NCI-H187 treated with DMSO at 0.1 percent for 48 hours (cell line): ENCODE results near the gene SCP2.

Source experiments
- DNase-seq: peaks from one replicate; lab custom pipeline; 2025; lab: John Stamatoyannopoulos, UW

The SCP2 gene

DNA sequence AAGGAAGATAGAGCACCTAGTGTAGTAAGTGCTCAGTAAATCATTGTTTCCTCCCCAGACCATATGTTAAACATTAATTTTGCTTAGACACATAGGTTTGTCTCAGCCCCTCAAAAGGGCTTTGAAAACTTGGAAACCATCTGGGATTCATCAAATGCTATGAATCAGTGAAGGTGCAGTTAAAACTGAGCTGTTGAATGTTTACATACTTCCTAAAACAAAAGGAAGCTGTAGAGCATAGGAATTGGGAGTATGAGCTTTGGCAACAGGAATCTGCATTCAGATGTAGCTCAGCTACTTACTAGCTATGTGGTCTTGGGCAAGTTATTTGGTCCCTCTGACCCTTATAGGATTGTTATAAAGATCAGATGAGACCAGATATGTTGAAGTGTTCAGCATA, 116.2 kb downstream of the SCP2 start:
- DNase-seq, result no peak

DNA sequence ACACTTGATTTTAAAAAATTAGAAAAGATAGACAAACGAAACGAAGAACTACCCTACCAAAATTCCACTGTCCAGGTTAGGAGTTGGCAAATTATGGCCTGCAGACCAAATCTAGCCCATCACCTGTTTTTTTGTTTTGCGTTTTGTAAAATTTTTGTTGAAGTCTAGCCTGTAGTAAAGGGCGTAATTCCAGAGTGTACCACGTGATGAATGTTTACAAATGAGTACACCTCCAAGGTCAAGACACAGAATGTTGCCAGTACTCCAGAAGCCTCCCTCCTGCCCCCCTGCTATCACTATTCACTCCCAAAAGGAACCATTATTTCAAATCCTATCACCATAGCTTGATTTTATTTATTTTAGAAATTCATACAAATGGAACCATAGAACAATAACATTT, 117.8 kb downstream of the SCP2 start:
- DNase-seq, result no peak

DNA sequence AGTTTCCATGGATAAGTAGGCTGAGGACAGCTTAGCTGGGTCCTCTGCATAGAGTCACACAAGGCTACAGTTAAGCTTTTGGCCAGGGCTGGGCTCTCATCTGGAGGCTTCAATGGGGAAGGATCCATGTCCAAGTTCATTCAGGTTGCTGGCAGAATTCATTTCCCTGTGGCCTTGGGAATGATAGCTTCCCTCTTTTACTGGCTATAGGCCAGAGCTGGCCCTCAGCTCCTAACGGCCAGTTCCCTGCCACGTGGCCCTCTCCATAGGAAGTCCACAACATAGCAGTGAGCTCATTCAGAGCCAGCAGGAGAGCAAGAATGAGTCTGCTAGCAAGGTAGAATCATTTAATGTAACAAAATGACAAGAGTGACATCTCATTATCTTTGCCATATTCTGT, 119.9 kb downstream of the SCP2 start:
- DNase-seq, result no peak

DNA sequence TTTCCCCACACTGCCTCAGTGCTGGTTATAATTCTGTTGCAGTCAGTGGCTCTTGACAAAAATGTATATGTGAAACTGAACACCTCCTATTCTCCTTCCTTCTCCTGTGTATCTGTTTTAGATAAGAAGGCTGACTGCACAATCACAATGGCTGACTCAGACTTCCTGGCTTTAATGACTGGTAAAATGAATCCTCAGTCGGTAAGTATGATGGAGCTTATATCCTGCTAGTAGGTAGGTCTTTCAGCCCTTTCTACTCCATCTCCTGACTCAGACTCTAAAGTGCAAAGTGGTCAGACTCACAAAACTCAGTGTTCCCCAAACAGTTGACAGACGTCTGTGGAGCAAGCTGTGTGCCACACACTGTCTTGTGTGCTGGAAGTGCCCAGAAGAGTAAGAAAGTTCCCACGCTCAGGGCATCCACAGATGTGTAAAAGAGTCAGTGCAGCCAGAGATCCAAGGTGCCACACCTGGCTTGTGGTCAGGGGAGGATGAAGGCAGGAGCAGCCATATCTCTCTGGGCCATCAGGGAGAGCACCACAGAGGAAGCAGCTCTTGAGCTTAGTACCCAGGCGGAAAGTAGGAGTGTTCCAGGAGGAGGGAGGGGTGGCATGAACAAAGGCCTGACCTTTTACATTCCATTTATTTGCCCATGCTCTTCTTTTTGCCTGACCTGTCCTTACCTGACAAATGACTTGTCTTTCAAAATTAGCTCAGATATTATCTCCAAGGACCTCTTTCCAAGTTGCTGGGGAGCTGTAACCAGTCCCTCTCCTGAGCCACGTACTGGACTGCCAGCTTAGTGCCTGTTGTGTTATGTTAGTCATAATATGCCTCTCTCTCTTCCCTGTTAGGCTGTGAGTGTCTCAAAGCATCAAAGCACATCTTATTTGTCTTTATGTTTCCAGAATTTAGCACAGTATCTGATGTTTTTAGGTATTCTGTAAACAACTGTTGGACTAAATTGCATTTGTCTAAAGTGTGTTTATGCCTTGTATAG, 121.0 kb downstream of the SCP2 start:
- DNase-seq, result no peak

DNA sequence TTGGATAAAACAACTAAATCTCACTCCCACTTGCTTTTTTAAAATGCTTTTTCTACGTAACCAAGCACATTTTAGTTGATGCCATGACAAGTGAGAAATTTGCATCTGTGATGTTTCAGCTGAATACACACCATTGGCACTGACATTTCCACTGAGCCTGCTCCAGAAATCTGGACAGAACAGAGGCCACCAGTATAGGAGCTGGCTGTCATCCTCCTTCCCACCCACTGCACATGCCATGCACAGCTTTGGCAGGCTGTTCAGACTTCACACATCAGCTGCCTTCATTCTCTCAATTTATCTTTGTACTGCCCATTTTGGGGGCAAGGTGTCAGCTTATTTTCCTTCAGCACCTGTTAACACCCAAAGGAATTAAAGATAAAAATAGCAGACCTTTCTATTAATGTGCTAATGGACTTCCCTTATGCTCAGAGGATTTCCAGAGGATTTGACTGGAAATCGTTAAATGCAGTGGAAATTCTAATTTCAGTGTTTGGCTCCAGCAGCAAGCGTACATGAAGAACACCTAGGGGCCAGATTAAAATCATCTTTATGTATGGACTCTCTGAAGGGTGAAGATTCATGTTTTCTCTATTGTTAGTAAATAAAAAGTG, 122.0 kb downstream of the SCP2 start:
- DNase-seq, result no peak

DNA sequence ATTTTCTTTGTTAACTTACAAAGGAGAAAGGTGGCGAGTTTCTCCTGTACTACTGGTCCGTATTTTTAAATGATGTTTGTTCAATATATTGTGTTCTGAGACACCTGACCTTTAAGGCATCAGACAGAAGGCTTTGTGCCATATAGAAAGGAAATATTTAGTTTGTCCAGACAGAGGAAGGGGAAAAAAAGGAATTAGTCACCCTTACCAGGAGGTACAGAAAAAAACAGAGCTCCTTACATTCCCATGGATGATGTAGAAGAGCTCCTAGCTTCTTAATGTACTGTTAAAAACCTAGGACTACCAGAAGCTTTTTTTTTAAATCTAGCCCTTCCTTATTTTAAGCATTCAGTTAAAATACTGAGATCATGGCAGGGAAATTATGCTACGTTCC, 122.5 kb downstream of the SCP2 start:
- no peak for DNase-seq

DNA sequence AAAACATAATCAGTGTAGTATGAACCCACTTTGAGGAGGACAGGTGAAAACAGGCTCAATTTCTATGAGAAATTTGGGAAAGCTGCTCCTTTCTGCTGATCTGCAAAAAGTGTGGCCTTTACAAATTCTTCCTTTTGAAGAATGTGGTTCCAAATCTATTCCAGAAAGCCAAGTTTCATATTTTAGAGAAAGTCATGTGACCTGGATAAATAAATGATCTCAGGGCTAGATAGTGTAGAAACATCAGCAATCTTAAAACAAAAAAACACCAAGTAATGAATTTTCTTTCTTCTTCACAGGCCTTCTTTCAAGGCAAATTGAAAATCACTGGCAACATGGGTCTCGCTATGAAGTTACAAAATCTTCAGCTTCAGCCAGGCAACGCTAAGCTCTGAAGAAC, 123.2 kb downstream of the SCP2 start:
- no peak for DNase-seq

DNA sequence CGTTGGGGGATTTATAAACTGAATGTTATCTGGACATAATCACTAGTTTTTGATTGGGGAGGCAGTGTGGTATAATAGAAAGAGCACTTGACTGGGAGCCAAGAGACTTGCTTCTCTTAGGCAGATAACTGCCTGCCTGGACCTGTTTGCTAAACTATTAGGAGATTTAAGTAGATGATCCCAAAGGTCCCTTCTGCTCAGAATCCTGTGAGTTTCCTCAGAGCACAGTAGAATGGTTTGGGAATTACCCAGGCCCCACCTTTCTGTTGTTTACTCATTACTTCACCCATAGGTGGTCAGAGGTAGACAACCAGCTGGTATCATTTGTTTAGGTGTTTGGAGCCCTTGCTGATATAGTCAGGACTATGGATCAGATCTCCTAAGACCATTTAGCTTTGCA, 124.6 kb downstream of the SCP2 start:
- no peak for DNase-seq

DNA sequence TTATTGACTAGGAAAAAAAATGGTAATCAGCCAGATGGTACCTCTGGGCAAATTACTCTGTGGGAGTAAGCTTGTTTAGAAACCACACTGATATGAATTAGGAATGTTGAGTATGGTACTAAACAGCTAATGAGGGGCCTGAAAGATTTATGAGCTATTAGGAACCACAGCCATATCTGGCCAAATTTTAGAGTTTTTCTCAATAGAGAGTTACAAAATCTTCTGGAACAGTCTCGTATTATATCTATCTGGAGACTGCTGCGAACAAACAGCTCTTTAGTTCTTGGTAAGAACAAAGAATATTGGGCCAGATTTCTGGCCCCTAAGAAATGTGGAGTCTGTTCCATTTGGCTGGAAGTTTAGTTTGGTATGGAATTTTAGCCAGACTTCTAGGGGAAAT, 130.1 kb downstream of the SCP2 start:
- no peak for DNase-seq

DNA sequence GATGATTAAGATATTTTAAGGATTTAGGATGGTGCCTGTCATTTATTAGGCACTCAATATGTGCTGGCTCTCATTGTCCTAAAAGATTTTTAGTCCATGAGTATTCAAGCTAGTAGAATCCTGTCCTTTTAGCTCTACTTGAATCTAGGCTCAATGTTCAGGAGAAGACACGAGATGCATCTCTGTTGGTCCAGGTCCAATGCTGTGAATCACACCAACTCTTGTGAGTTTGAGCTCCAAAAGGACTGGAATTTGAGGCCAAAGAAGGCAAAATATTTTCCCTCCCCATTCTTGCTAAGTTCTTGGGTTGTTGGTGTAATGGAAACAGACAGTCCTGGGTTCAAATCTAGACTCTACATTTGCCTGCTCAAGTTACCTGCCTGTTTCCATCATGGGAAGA, 133.5 kb downstream of the SCP2 start:
- no peak for DNase-seq

DNA sequence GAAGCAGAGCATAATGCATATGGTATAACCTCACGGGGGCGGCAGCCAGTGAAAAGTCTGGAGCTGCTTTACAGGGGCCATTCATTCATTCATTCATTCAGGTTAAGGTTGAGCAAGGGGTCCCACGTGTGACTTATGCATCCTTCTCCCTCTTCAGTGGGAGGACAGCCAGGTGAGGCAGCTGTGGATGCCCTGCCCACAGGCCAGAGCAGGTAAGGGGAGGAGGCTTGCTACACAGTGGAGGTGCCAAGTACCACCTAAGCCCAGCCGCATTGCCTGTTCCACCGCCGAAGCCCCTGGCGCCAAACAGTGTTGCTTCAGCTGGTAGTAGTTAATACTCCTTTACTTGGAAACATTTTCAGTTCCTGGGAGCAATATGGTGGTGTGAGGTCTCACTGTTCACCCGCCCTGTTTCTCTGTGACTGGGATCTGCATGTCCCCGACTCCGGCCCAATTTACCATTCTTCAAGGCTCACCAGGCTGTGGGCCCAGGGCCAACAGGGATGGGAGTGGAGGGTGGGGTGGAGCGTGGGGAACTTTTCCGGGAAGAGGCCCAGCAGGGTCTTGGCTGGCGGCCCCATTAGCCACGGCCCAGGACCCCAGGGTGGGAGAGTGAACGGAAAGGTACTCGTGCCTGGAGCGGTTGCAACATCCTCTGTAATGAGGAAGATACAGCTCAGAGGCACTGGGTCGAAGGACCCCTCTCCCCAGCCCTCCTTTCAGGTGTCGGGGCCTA, 134.2 kb downstream of the SCP2 start:
- no peak for DNase-seq

DNA sequence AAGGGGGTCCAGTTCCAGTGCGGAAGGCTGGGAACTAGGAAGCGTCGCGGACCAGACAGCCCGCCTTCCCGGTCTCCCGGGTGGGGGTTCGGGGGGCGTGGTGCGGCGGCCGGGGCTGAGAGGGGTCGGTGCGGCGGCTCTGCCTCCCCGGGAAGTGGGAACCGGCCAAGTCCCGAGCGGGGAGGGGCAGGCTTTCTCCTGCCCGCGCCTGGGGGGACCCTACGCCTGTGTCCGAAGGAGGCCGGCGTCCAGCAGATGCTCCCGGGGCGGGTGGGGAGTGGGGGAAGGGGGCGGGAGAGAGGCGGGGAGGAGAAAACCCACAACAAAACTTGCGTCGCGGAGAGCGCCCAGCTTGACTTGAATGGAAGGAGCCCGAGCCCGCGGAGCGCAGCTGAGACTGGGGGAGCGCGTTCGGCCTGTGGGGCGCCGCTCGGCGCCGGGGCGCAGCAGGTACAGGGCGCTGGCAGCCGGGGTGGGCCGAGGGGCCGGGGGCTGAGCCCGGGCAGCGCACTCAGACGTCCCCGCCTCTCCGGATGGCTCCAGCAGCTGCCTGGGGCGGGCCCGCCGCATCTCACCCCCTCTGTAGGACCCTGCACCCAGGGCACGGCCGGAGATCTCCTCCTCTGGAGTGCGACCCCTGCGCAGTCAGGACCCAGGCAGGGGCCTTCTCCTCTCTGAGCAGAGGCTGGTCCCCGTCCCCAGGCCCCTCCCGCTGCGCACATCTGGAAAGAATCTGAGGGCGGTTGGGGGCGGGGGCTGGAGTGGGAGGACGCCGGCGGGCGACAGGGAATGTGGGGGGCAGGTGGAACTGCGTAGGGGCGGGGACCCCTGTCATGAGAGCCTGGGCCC, 135.0 kb downstream of the SCP2 start, which contains the start of gene PODN:
PODN (plus strand) TSS at position 355 of the 849 bp plus-strand sequence. CDS start 7,643 bp downstream, outside the sequence.
- DNase-seq, result no peak

DNA sequence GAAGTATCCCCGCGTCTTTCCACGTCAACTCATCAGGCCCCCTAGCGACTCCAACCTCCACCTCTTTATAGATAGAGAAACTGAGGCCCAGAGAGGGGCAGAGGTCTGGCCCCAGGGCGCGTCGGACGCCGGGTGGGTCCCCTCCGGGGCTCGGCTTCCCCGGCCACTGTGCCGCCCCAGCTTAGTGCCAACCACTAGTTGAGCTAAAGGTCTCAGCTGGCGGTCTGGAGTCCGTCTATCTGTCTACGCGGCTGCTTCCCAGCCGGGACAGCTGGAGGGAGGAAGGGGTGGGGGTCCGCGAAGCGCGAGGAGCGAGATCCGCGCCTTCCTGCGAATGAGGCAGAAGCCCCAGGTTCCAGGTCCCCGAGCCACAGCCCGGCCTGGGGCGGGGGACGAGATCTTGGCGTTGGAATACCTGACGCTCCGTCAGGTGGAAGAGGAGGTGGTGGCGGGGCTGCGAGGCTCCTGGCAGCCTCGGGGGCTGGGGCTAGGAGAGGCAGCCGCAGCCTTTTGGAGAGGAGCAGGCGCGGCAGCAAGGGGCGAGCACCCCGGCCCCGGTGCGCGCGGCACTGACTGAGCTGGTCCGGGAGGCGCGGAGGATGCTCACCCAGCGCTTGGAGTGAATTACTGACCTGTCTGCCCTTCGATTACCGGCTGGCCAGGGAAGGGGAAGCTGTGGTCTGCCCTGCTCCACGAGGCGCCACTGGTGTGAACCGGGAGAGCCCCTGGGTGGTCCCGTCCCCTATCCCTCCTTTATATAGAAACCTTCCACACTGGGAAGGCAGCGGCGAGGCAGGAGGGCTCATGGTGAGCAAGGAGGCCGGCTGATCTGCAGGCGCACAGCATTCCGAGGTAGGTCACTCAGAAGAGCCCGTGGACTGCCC, 135.9 kb downstream of the SCP2 start:
- DNase-seq, result no peak

DNA sequence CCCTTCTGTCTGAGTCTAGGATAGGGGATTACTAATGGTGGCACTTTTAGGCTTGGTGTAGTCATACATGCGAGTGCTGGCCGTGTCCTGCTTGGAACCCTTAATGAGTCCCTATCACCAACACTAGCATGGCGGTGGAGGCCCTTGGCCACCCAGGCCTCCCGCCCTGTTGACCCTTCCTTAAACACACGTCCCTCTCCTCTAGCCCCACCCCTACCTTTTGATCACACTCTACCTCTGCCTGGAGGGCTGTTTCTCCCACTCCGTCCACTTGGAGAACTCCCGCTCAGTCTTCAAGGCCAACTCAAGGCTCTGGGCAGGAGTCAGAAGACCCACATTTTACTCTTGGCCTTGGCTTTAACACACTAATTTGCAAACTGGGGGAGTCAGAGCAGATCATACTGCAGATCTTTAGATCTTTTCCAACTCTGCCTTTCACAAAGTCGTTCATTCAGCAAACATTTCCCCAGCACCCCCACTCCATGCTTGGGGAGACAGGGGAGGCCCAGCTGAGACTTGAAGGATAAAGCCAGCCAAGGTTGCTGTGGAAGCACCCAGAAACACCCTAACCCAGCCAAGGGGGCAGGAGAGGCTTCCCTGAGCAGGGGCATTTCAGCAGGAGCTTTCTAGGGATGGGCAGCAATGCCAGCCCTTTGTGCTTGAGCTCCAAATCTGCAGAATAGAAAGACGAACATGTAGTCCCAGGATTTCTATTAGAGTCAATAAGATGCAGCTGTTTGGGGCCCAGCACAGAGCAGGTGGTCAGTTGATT, 136.9 kb downstream of the SCP2 start:
- no peak for DNase-seq

DNA sequence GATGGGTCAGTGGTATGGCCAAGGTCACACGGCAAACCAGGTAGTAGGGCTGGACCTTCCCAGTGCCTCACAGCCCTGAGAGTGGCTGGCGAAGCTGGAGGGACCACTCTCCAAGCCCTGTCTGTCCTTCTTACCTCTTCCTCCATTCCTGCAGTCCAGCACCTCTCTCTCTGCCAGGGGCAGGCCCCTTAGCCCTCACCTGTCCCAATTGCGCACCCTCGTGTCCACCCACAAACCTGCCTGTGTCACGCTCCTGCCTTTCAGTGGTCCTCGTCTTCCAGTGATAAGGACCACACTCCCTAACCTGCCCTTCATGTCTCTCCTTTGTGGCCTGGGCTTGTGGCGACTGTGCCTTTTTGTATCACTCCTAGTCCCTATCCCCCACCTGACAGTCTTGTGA, 138.3 kb downstream of the SCP2 start:
- no peak for DNase-seq

DNA sequence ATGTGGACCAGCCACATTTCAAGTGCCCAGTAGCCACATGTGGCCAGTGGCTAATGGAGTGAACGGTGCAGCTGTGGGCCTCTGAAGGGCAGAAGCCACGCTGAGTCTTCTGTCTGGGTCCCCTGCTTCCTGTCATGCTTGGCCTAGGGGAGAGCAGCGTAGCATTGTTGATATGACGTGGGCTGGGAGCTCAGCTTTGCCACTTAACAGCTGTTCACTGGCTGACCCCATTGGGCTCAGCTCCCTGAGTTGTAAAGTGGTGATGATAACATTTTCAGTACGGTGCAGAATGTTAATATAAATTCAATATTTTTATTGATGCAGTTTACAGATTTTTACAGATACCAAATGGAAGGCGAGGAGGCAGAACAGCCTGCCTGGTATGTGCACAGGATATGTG, 139.4 kb downstream of the SCP2 start:
- no peak for DNase-seq

DNA sequence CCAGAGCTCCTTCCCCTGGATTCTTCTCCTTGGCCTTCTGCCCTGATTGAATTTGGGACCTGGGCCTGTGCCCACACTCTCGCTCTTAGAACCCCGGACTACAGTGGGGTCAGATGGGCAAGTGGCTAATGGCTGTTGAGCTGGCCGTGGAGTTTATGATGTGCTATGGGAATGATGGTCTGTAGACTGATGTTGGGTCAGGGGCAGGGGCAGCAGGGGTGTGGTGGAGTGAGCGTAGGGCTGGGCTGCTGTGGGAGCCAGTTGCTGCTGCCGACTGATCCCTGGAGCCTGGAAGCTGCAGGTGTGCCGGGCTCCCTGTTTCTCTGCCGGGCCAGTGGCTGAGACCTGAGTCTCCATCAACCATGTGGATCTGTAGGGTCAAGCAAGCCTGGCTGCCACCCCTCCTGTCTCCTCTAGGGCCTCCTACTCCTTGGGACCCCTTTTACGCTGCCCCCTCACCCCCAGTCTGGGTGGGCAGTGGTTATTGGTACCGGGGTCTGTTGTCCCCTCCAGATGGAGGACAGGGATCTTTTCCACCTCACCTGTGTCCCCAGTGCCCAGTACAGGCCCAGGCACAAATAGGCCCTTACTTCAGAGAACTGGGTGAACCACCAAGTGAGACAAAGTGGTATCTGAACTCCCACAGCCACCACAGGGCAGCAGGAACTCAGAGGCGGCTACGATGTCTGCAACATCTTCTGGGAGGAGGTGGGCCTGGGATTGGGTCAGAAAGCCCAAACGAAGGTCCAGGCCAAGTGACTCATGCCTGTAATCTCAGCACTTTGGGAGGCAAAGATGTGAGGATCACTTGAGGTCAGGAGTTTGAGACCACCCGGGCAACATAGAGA, 140.0 kb downstream of the SCP2 start:
- DNase-seq, result no peak

DNA sequence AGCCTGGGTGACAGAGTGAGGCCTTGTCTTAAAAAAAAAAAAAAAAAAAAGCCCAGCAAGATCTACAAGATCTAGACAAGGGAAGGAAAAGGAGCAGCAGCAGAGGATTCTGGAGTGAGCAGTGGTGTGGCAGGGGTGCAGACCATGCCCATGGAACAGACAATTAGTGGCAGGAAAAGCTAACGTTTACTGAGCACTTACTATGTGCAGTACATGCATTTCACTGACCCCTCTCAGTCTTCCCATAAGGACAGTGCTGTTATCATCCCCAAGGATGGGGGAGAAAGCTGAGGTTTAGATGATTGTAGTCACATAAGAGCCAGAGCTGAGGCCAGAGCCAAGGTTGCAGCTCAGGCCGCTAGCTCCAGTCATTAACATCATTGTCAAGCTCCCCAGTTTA, 140.8 kb downstream of the SCP2 start:
- DNase-seq, result no peak
